ENCODE results near the gene CAPZA3. TPM values are rescaled to one million over a fixed set of nuclear protein-coding genes. Genes with fewer than 3 reads are reported as not detected.

CAPZA3 gene
- total RNA-seq (2022; extraction: Qiagen RNA extraction; ENCODE audit: low read depth), result not detected in 5 replicates

GRCh38 chr12:18737819-18738218, at the start of gene CAPZA3, which contains the start of gene PLCZ1:
CAPZA3 (plus strand) TSS chr12:18738119; CDS start chr12:18738269, 150 bp downstream.
PLCZ1 (minus strand) TSS chr12:18738012; CDS start chr12:18737371, 641 bp downstream.

Other genes starting within 250 kb of the CAPZA3 start
- not detected in 5 replicates for gene PLCZ1, start 107 bp upstream of the CAPZA3 start, total RNA-seq (2022; extraction: Qiagen RNA extraction; ENCODE audit: low read depth)

All from A549 treated with GW870086 at 1 μM for 4 hours (cell line).